ENCODE data around the gene KNTC1. TPM values are rescaled to one million over a fixed set of nuclear protein-coding genes. Genes with fewer than 3 reads are reported as not detected.

Gene KNTC1
- total RNA-seq, 4 donors from 2014 or later, result 21.3 to 80.0 (median 28.2) TPM

DNA sequence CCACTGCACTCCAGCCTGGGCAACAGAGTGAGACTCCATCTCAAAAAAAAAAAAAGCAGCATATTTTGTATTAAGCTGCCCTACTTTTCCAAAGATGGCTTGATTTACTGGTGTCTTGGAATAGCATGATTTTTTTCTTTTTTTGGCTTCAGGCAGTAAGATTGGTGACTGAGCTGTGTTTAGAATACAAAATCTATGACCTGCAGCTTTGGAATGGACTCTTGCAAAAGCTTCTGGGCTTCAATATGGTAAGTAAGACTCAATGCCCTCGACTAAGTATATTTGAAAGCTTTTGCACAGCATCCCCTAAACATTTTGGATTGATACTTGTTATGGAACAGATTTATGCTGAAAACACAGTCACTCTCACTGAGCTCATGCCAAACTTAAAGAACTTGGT lies 87.8 kb downstream of the KNTC1 start:
- H3K27me3 ChIP-seq, result no peaks in the 10 kb centered on the region
- no peaks in the 10 kb centered on the region for H3K4me1 ChIP-seq
- DNase-seq, result no peak
- H3K36me3 ChIP-seq, result peaks cover 0 to 15% (median 0%) of the 10 kb centered on the region in 3 donors
- H3K4me3 ChIP-seq, result no peak overlapping the region
- H3K9me3 ChIP-seq, result no peaks in the 10 kb centered on the region
- no peak for TF ChIP-seq POLR2A (IDR thresholded peaks at IDR 0.05)
- TF ChIP-seq, protein P1, sequence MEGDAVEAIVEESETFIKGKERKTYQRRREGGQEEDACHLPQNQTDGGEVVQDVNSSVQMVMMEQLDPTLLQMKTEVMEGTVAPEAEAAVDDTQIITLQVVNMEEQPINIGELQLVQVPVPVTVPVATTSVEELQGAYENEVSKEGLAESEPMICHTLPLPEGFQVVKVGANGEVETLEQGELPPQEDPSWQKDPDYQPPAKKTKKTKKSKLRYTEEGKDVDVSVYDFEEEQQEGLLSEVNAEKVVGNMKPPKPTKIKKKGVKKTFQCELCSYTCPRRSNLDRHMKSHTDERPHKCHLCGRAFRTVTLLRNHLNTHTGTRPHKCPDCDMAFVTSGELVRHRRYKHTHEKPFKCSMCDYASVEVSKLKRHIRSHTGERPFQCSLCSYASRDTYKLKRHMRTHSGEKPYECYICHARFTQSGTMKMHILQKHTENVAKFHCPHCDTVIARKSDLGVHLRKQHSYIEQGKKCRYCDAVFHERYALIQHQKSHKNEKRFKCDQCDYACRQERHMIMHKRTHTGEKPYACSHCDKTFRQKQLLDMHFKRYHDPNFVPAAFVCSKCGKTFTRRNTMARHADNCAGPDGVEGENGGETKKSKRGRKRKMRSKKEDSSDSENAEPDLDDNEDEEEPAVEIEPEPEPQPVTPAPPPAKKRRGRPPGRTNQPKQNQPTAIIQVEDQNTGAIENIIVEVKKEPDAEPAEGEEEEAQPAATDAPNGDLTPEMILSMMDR (IDR thresholded peaks at IDR 0.05), result no peak
- H3K27ac ChIP-seq, result no peak overlapping the region

DNA sequence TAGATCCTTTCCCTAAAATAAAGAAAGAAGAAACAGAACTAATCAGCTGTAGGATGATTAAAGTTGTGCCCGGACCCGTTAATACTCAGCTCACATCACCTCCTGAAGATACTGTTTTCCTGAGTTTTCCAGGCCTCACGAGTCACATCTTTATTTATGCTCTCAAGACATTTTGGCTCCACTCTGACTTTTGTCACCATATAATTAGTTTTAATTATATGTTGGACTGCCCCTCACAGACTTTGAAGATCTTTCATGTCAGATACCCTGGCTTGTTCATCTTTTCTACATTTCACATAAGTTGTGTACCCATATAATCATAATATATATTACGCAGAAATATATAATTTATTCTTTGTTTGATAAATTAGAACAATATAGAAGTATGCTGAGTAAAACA lies 88.7 kb downstream of the KNTC1 start:
- H3K4me1 ChIP-seq, result no peaks in the 10 kb centered on the region
- no peak overlapping the region for H3K27ac ChIP-seq
- TF ChIP-seq POLR2A (IDR thresholded peaks at IDR 0.05), result no peak
- TF ChIP-seq, protein P1 (IDR thresholded peaks at IDR 0.05), result no peak
- peaks cover 0 to 17% (median 0%) of the 10 kb centered on the region in 3 donors for H3K36me3 ChIP-seq
- DNase-seq, result no peak
- no peaks in the 10 kb centered on the region for H3K9me3 ChIP-seq
- no peak overlapping the region for H3K4me3 ChIP-seq
- no peaks in the 10 kb centered on the region for H3K27me3 ChIP-seq

DNA sequence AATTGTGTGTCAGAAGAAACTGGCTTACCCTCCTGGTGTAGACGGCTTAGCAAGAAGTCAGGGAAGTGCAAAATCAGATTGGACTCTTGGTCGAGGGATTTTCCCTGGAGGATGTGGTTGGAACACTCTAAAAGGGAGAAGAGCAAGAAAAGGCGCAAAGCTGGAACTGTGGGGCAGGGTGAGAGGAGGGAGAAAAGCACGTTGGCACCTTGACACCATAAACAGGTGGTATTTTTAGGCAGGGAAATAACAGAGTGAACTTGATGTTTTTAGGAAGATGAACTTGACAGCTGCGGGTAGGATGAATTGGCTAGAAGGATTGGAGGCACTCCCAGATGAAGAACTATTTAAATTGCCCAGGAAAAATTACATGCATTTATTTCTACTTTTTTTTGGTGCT lies 108.4 kb downstream of the KNTC1 start:
- H3K4me3 ChIP-seq, result no peak overlapping the region
- no peaks in the 10 kb centered on the region for H3K9me3 ChIP-seq
- no peaks in the 10 kb centered on the region for H3K27me3 ChIP-seq
- no peaks in the 10 kb centered on the region for H3K4me1 ChIP-seq
- peak in 1 of 3 donors; percentile 6 for DNase-seq
- H3K36me3 ChIP-seq, result no peaks in the 10 kb centered on the region
- TF ChIP-seq, protein P1 (IDR thresholded peaks at IDR 0.05), result no peak
- no peak for TF ChIP-seq POLR2A (IDR thresholded peaks at IDR 0.05)
- no peak overlapping the region for H3K27ac ChIP-seq

DNA sequence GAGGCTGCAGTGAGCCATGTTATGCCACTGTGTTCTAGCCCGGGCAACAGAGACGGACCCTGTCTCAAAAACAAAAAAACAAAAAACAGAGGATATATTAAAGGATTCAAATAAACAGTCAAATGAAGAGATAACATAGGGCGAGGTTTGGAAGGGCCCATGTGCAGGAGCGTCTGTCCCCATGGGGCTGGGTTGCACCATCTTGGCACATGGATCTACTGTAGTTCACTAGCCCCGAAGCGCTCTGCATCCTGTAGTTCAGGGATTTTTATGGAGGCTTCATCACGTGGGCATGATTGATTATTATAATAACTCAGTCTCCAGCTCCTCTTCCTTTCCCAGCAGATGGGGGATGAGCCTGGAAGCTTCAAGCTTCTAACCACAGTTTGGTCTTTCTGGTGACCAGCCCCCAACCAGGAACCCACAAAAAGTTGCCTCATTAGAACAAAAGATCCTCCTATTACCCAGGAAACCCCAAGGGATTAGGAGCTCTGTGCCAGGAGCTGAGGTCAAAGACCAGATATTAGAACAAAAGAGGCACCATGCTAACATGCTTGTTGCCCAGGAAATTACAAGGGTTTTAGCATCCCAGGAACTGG lies 116.3 kb downstream of the KNTC1 start:
- DNase-seq, result no peak
- Histone ChIP-seq H3K36me3 (no peaks in the 10 kb centered on the region), H3K9me3 (no peaks in the 10 kb centered on the region), H3K4me1 (no peaks in the 10 kb centered on the region), H3K27me3 (no peaks in the 10 kb centered on the region), H3K27ac (no peak overlapping the region), H3K4me3 (no peak overlapping the region)
- TF ChIP-seq, protein P1 (IDR thresholded peaks at IDR 0.05), result no peak
- no peak for TF ChIP-seq POLR2A (IDR thresholded peaks at IDR 0.05)

DNA sequence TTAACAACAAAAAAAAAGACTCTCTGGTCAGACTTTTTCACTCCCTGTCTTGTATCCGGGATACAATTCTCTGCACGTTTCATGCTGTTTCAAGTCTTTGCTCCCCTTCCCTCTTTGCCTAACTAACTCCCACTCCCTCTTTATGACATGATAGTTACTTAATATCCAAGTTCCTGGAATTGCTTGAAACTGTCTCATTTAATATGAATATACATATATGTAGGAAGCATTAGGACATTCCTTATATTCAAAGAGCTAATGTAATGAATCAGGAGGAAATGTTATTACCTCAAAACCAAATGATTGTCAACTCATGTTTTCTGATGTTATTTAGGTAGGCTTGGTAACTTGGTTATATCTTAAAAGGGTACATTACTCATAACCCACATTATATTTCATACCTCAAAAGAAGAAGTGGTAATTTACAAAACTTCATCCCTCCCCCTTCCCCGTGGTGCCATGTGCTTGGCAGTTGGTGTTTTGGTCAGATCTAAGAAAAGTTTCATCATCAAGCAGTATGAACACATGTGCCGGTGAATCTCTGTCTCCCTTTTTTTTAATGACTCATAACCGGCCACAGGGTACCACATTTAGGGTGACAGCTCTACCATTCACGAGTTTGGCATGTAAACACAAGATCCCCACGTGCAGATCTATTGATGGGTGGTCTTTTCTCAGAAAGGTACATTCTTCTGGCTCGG lies 119.6 kb downstream of the KNTC1 start:
- Histone ChIP-seq H3K27me3 (no peaks in the 10 kb centered on the region), H3K36me3 (no peaks in the 10 kb centered on the region), H3K4me1 (no peaks in the 10 kb centered on the region), H3K4me3 (no peak overlapping the region), H3K27ac (no peak overlapping the region), H3K9me3 (no peaks in the 10 kb centered on the region)
- DNase-seq, result peak in 1 of 3 donors; percentile 27
- TF ChIP-seq POLR2A (IDR thresholded peaks at IDR 0.05), result no peak
- TF ChIP-seq, protein P1 (IDR thresholded peaks at IDR 0.05), result no peak
